Activated T-cell treated with anti-CD3 and anti-CD28 coated beads, Interleukin-2, amount 50 U/mL, for 4 hours (primary cell): ENCODE data around the gene RTL1. TPM values are rescaled to one million over a fixed set of nuclear protein-coding genes. Genes with fewer than 3 reads are reported as not detected.

Experiments
- ATAC-seq, 2 donors: fragments of 200-7000 bp; cut with Tn5 transposase; one replicate each; pipeline ENCODE4 v1.10.0; 2021
- DNase-seq: peaks from one replicate; pipeline ENCODE4 v3.0.0-alpha.2; 2020
- H3K27me3 Mint-ChIP-seq: one replicate; pipeline ENCODE4 v1.8.0; 2021; ENCODE audit warnings: low read depth, mixed read lengths
- H3K36me3 Mint-ChIP-seq: one replicate; pipeline ENCODE4 v1.8.0; 2022; ENCODE audit warnings: mixed read lengths; ENCODE audit not compliant: insufficient read depth
- H3K4me1 Mint-ChIP-seq: one replicate; pipeline ENCODE4 v1.8.0; 2021; ENCODE audit warnings: low read depth, mixed read lengths
- H3K4me3 Mint-ChIP-seq: one replicate; pipeline ENCODE4 v1.8.0; 2021; ENCODE audit warnings: mild to moderate bottlenecking, moderate library complexity, mixed read lengths
- H3K9me3 Mint-ChIP-seq: one replicate; pipeline ENCODE4 v1.8.0; 2021; ENCODE audit warnings: mixed read lengths
- total RNA-seq, 3 donors: library from RNA; stranded (reverse); gene quantifications; one replicate each; pipeline ENCODE4 v1.2.1, GENCODE V29; 2021

RTL1 gene
- total RNA-seq, 3 donors from 2014 or later: not detected

- H3K4me3 Mint-ChIP-seq: no peak overlapping the region
- no peaks in the 10 kb centered on the region for H3K36me3 Mint-ChIP-seq
- no peaks in the 10 kb centered on the region for H3K4me1 Mint-ChIP-seq
- no peaks in the 10 kb centered on the region for H3K27me3 Mint-ChIP-seq
- ATAC-seq: no peak
- H3K9me3 Mint-ChIP-seq: no peaks in the 10 kb centered on the region
- DNase-seq: no peak
Observed at GRCh38 chr14:100844846-100845245, 58.7 kb downstream of the RTL1 start.

GRCh38 chr14:100844421-100844820, 59.1 kb downstream of the RTL1 start:
- Mint-ChIP-seq H3K4me3 (no peak overlapping the region), H3K9me3 (no peaks in the 10 kb centered on the region)
- ATAC-seq: no peak

GRCh38 chr14:100844082-100844408, 59.5 kb downstream of the RTL1 start:
- Mint-ChIP-seq H3K9me3 (no peaks in the 10 kb centered on the region), H3K4me1 (no peaks in the 10 kb centered on the region), H3K4me3 (no peak overlapping the region), H3K36me3 (no peaks in the 10 kb centered on the region), H3K27me3 (no peaks in the 10 kb centered on the region)
- ATAC-seq: no peak
- no peak for DNase-seq

More at GRCh38 chr14:100844421-100844820, 59.1 kb downstream of the RTL1 start:
- H3K27me3 Mint-ChIP-seq: no peaks in the 10 kb centered on the region
- no peak for DNase-seq
- no peaks in the 10 kb centered on the region for H3K36me3 Mint-ChIP-seq
- no peaks in the 10 kb centered on the region for H3K4me1 Mint-ChIP-seq

GRCh38 chr14:100842799-100843198, 60.7 kb downstream of the RTL1 start:
- Mint-ChIP-seq H3K4me3 (no peak overlapping the region), H3K27me3 (no peaks in the 10 kb centered on the region), H3K36me3 (no peaks in the 10 kb centered on the region), H3K9me3 (no peaks in the 10 kb centered on the region), H3K4me1 (no peaks in the 10 kb centered on the region)
- no peak for ATAC-seq
- no peak for DNase-seq

GRCh38 chr14:100841761-100842403, 61.6 kb downstream of the RTL1 start:
- no peak for ATAC-seq
- DNase-seq: no peak
- no peaks in the 10 kb centered on the region for H3K4me1 Mint-ChIP-seq
- no peaks in the 10 kb centered on the region for H3K36me3 Mint-ChIP-seq
- no peak overlapping the region for H3K4me3 Mint-ChIP-seq
- no peaks in the 10 kb centered on the region for H3K27me3 Mint-ChIP-seq
- no peaks in the 10 kb centered on the region for H3K9me3 Mint-ChIP-seq

- Mint-ChIP-seq H3K4me3 (no peak overlapping the region), H3K9me3 (no peaks in the 10 kb centered on the region), H3K27me3 (peaks cover under 1% of the 10 kb centered on the region), H3K36me3 (no peaks in the 10 kb centered on the region), H3K4me1 (no peaks in the 10 kb centered on the region)
- DNase-seq: no peak
- no peak for ATAC-seq
Observed at GRCh38 chr14:100841066-100841760, 62.3 kb downstream of the RTL1 start.

GRCh38 chr14:100840286-100841065, 63.0 kb downstream of the RTL1 start:
- Mint-ChIP-seq H3K9me3 (no peaks in the 10 kb centered on the region), H3K36me3 (no peaks in the 10 kb centered on the region), H3K4me1 (no peaks in the 10 kb centered on the region), H3K4me3 (no peak overlapping the region), H3K27me3 (peaks cover 6% of the 10 kb centered on the region)
- ATAC-seq (no peak), DNase-seq (no peak)

- H3K4me3 Mint-ChIP-seq: no peak overlapping the region
- H3K4me1 Mint-ChIP-seq: no peaks in the 10 kb centered on the region
- no peak for ATAC-seq
- H3K9me3 Mint-ChIP-seq: no peaks in the 10 kb centered on the region
- no peaks in the 10 kb centered on the region for H3K36me3 Mint-ChIP-seq
- peaks cover 9% of the 10 kb centered on the region for H3K27me3 Mint-ChIP-seq
- no peak for DNase-seq
Observed at GRCh38 chr14:100839681-100840111, 63.8 kb downstream of the RTL1 start.

- H3K4me3 Mint-ChIP-seq: no peak overlapping the region
- H3K27me3 Mint-ChIP-seq: peaks cover 9% of the 10 kb centered on the region
- DNase-seq (no peak), ATAC-seq (no peak)
- no peaks in the 10 kb centered on the region for H3K36me3 Mint-ChIP-seq
- H3K9me3 Mint-ChIP-seq: no peaks in the 10 kb centered on the region
- no peaks in the 10 kb centered on the region for H3K4me1 Mint-ChIP-seq
Observed at GRCh38 chr14:100839315-100839585, 64.3 kb downstream of the RTL1 start.

GRCh38 chr14:100838493-100839314, 64.8 kb downstream of the RTL1 start:
- DNase-seq: no peak
- no peak overlapping the region for H3K4me3 Mint-ChIP-seq
- H3K9me3 Mint-ChIP-seq: no peaks in the 10 kb centered on the region
- H3K36me3 Mint-ChIP-seq: no peaks in the 10 kb centered on the region
- H3K27me3 Mint-ChIP-seq: peaks cover 9% of the 10 kb centered on the region
- H3K4me1 Mint-ChIP-seq: no peaks in the 10 kb centered on the region
- ATAC-seq: no peak

GRCh38 chr14:100837805-100838350, 65.6 kb downstream of the RTL1 start:
- Mint-ChIP-seq H3K9me3 (no peaks in the 10 kb centered on the region), H3K4me3 (no peak overlapping the region), H3K36me3 (no peaks in the 10 kb centered on the region), H3K4me1 (no peaks in the 10 kb centered on the region), H3K27me3 (peaks cover 9% of the 10 kb centered on the region)
- no peak for ATAC-seq
- no peak for DNase-seq

GRCh38 chr14:100836941-100837804, 66.3 kb downstream of the RTL1 start:
- DNase-seq (no peak), ATAC-seq (no peak)
- peaks cover 9% of the 10 kb centered on the region for H3K27me3 Mint-ChIP-seq
- H3K4me3 Mint-ChIP-seq: no peak overlapping the region
- no peaks in the 10 kb centered on the region for H3K4me1 Mint-ChIP-seq
- no peaks in the 10 kb centered on the region for H3K9me3 Mint-ChIP-seq
- H3K36me3 Mint-ChIP-seq: no peaks in the 10 kb centered on the region

- no peaks in the 10 kb centered on the region for H3K9me3 Mint-ChIP-seq
- no peaks in the 10 kb centered on the region for H3K4me1 Mint-ChIP-seq
- H3K4me3 Mint-ChIP-seq: no peak overlapping the region
- no peaks in the 10 kb centered on the region for H3K36me3 Mint-ChIP-seq
- DNase-seq: no peak
- ATAC-seq: no peak
- H3K27me3 Mint-ChIP-seq: peaks cover 15% of the 10 kb centered on the region
Observed at GRCh38 chr14:100836311-100836805, 67.2 kb downstream of the RTL1 start.
